GM12865 (cell line): ENCODE results near the gene TMOD1.

Experiments
- DNase-seq: peaks from one replicate; pipeline ENCODE4 v3.0.0; 2010; ENCODE audit warnings: low read depth
- H3K4me3 ChIP-seq: 2 replicates; pipeline ENCODE4 v1.5.1; 2011; ENCODE audit warnings: mild to moderate bottlenecking, low read depth, low read length, control low read depth
- TF ChIP-seq, protein P1 (sequence below): IDR thresholded peaks from 2 replicates; pipeline ENCODE4 v1.5.1; 2011; ENCODE audit warnings: low read length, control low read depth, low read depth, inconsistent platforms; ENCODE audit not compliant: insufficient read depth; ENCODE audit errors: missing control alignments

TMOD1 gene

GRCh38 chr9:97510797-97511654 is 9.6 kb downstream of the TMOD1 start:
- peak overlapping the region; percentile 35 for H3K4me3 ChIP-seq
- TF ChIP-seq, protein P1, sequence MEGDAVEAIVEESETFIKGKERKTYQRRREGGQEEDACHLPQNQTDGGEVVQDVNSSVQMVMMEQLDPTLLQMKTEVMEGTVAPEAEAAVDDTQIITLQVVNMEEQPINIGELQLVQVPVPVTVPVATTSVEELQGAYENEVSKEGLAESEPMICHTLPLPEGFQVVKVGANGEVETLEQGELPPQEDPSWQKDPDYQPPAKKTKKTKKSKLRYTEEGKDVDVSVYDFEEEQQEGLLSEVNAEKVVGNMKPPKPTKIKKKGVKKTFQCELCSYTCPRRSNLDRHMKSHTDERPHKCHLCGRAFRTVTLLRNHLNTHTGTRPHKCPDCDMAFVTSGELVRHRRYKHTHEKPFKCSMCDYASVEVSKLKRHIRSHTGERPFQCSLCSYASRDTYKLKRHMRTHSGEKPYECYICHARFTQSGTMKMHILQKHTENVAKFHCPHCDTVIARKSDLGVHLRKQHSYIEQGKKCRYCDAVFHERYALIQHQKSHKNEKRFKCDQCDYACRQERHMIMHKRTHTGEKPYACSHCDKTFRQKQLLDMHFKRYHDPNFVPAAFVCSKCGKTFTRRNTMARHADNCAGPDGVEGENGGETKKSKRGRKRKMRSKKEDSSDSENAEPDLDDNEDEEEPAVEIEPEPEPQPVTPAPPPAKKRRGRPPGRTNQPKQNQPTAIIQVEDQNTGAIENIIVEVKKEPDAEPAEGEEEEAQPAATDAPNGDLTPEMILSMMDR, result no peak
- peak; percentile 88 for DNase-seq

- TF ChIP-seq, protein P1, result no peak
- peak; percentile 32 for DNase-seq
- H3K4me3 ChIP-seq, result peak overlapping the region; percentile 35
Measured at GRCh38 chr9:97511655-97512427, 10.4 kb downstream of the TMOD1 start.

DNA sequence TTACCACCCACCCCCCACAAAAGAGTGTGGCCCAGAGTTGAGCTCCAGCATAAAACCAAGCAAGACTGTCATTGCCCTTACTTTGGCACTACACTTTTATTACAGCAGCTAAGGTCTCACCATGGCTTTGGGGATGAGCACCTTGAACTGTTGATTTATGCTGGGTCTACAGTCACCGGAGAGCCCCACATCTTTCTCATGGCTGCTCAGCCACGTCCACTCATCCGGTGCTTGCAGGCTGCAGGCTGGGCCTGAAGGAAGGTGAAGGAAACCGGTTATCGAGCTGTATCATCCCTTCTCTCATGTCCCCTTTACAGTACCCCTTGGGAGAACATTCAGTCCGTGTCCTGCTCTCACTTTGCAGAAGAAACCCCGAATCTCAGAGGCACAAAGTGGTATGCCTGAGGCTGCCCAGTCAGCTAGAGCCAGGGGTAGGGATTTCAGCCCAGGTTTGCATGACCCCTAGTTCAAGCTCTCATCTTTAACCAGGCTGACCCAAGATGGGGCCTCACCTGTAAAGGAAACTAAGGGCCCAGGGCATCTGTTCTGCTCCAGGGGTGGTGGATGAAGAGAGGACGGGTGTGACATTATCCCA is 11.6 kb downstream of the TMOD1 start:
- TF ChIP-seq, protein P1, result no peak
- peak; percentile 29 for DNase-seq
- no peak overlapping the region for H3K4me3 ChIP-seq

- no peak overlapping the region for H3K4me3 ChIP-seq
- no peak for DNase-seq
- TF ChIP-seq, protein P1, result no peak
Measured at GRCh38 chr9:97514531-97514930, 13.1 kb downstream of the TMOD1 start.

GRCh38 chr9:97515662-97516061 is 14.2 kb downstream of the TMOD1 start:
- H3K4me3 ChIP-seq, result no peak overlapping the region
- TF ChIP-seq, protein P1, result no peak
- DNase-seq, result no peak

DNA sequence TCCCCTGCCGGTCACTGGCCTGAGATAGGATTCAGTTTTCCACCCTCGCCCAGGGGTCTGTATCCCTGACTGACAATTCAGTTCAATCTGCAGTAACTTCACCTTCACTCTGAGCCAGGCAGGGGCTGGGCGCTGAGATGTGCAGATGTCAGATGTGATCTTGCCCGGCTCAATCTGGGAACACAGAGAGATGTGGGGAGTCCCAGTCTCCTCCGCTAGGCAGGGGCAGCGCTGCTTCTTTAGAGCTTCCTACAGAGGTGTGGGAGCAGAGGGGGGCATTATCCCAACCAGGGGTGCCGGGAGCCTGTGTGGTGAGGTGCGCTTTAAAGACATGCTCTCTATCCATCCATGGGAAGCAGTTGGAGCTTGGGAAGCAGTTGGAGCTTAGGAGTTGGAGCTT is 14.6 kb downstream of the TMOD1 start:
- H3K4me3 ChIP-seq, result no peak overlapping the region
- DNase-seq, result no peak
- TF ChIP-seq, protein P1, result no peak
